ENCODE results near the gene PLA2G15. TPM values are rescaled to one million over a fixed set of nuclear protein-coding genes. Genes with fewer than 3 reads are reported as not detected.
A peak's percentile ranks its signal among the peaks of the same experiment; 100 is the strongest.

Gene PLA2G15
- total and polyA plus RNA-seq, 2 of the 13 experiments (the other 11 are each of a cell fraction or from before 2014, with no cell fraction given), result 14.4 to 23.7 TPM

DNA sequence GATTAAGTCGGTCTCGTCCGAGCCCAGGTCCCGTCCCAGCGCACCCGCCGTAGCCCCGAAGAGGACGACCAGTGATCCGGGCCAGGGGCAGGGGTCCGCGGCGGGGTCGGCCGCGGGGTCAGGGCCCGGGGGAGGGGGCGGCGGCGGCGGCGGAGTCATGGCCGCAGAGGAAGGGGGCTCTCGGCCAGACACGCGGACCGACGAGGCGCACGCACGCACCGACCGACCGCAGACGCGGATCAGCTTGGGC is 9.4 kb upstream of the PLA2G15 start, which contains the start of gene ESRP2 (continued):
- TF ChIP-seq ZNF878 (CRISPR knock-in tag; IDR thresholded peaks at IDR 0.05) (no peak), NPAS2 (CRISPR knock-in tag; IDR thresholded peaks at IDR 0.05; ENCODE audit: borderline replicate concordance) (no peak), ZNF577 (CRISPR knock-in tag; IDR thresholded peaks at IDR 0.05; ENCODE audit: borderline replicate concordance, low read depth) (no peak), TOPORS (CRISPR knock-in tag; IDR thresholded peaks at IDR 0.05) (0 out of 2 replicates have a peak, but pooled peaks have one; percentile 56), ZHX1 (CRISPR knock-in tag; IDR thresholded peaks at IDR 0.05; ENCODE audit: low read depth) (peak; percentile 77; the same call in 1 of the 2 replicates), KAT7 (CRISPR knock-in tag; IDR thresholded peaks at IDR 0.05; ENCODE audit: borderline replicate concordance) (no peak), IRX3 (CRISPR knock-in tag; IDR thresholded peaks at IDR 0.05; ENCODE audit: borderline replicate concordance, low read depth) (peak; percentile 23; the same call in 1 of the 2 replicates), ZNF788 (CRISPR knock-in tag; IDR thresholded peaks at IDR 0.05; ENCODE audit: borderline replicate concordance) (peak; percentile 12; the same call in 1 of the 2 replicates), ZBTB7A (CRISPR knock-in tag; IDR thresholded peaks at IDR 0.05) (peak; percentile 5; the same call in 1 of the 2 replicates), ZNF124 (CRISPR knock-in tag; IDR thresholded peaks at IDR 0.05) (0 out of 2 replicates have a peak, but pooled peaks have one; percentile 12), ZNF501 (CRISPR knock-in tag; IDR thresholded peaks at IDR 0.05) (no peak), ZNF543 (CRISPR knock-in tag; IDR thresholded peaks at IDR 0.05) (0 out of 2 replicates have a peak, but pooled peaks have one; percentile 13), GFI1 (CRISPR knock-in tag; IDR thresholded peaks at IDR 0.05; ENCODE audit: borderline replicate concordance) (no peak), ZNF563 (CRISPR knock-in tag; IDR thresholded peaks at IDR 0.05) (0 out of 2 replicates have a peak, but pooled peaks have one; percentile 56), ZSCAN21 (CRISPR knock-in tag; IDR thresholded peaks at IDR 0.05; ENCODE audit: borderline replicate concordance) (peak; percentile 88; the same call in 1 of the 2 replicates)
- TF ChIP-seq, protein P1, sequence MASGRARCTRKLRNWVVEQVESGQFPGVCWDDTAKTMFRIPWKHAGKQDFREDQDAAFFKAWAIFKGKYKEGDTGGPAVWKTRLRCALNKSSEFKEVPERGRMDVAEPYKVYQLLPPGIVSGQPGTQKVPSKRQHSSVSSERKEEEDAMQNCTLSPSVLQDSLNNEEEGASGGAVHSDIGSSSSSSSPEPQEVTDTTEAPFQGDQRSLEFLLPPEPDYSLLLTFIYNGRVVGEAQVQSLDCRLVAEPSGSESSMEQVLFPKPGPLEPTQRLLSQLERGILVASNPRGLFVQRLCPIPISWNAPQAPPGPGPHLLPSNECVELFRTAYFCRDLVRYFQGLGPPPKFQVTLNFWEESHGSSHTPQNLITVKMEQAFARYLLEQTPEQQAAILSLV (CRISPR knock-in tag; IDR thresholded peaks at IDR 0.05; ENCODE audit: borderline replicate concordance), result 0 out of 2 replicates have a peak, but pooled peaks have one; percentile 22
- TF ChIP-seq, protein P2, sequence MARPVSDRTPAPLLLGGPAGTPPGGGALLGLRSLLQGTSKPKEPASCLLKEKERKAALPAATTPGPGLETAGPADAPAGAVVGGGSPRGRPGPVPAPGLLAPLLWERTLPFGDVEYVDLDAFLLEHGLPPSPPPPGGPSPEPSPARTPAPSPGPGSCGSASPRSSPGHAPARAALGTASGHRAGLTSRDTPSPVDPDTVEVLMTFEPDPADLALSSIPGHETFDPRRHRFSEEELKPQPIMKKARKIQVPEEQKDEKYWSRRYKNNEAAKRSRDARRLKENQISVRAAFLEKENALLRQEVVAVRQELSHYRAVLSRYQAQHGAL (CRISPR knock-in tag; IDR thresholded peaks at IDR 0.05; ENCODE audit: not compliant biosample characterization), result peak; percentile 25
- TF ChIP-seq, protein P3, sequence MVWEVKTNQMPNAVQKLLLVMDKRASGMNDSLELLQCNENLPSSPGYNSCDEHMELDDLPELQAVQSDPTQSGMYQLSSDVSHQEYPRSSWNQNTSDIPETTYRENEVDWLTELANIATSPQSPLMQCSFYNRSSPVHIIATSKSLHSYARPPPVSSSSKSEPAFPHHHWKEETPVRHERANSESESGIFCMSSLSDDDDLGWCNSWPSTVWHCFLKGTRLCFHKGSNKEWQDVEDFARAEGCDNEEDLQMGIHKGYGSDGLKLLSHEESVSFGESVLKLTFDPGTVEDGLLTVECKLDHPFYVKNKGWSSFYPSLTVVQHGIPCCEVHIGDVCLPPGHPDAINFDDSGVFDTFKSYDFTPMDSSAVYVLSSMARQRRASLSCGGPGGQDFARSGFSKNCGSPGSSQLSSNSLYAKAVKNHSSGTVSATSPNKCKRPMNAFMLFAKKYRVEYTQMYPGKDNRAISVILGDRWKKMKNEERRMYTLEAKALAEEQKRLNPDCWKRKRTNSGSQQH (CRISPR knock-in tag; IDR thresholded peaks at IDR 0.05; ENCODE audit: low read depth), result 0 out of 2 replicates have a peak, but pooled peaks have one; percentile 1
- TF ChIP-seq, protein P4, sequence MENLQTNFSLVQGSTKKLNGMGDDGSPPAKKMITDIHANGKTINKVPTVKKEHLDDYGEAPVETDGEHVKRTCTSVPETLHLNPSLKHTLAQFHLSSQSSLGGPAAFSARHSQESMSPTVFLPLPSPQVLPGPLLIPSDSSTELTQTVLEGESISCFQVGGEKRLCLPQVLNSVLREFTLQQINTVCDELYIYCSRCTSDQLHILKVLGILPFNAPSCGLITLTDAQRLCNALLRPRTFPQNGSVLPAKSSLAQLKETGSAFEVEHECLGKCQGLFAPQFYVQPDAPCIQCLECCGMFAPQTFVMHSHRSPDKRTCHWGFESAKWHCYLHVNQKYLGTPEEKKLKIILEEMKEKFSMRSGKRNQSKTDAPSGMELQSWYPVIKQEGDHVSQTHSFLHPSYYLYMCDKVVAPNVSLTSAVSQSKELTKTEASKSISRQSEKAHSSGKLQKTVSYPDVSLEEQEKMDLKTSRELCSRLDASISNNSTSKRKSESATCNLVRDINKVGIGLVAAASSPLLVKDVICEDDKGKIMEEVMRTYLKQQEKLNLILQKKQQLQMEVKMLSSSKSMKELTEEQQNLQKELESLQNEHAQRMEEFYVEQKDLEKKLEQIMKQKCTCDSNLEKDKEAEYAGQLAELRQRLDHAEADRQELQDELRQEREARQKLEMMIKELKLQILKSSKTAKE (CRISPR knock-in tag; IDR thresholded peaks at IDR 0.05; ENCODE audit: borderline replicate concordance), result 0 out of 2 replicates have a peak, but pooled peaks have one; percentile 4

Data from HepG2 (cell line).